Tibial nerve (tissue), 4 donors: ENCODE data around the gene ZNF146. TPM values are rescaled to one million over a fixed set of nuclear protein-coding genes. Genes with fewer than 3 reads are reported as not detected.
A peak's percentile ranks its signal among the peaks of the same experiment; 100 is the strongest.

Source experiments
- DNase-seq, 2 donors: peaks; one replicate each; pipeline ENCODE4 v3.0.0-alpha.2; 2019; ENCODE audit warnings: low spot score in 2 of 2
- H3K27ac ChIP-seq, 4 donors: fragments of 200-600 bp; sonication (generic) in 3 of 4; one replicate each; pipeline ENCODE4 v1.5.1; 2017 to 2019; ENCODE audit warnings: mild to moderate bottlenecking in 1 of 4
- H3K27me3 ChIP-seq, 2 donors: fragments of 200-600 bp; sonication (generic) in 1 of 2; one replicate each; pipeline versions ENCODE4 v1.5.1 to v1.6.0; 2017 to 2019
- H3K36me3 ChIP-seq, 3 donors: fragments of 200-600 bp; sonication (generic); one replicate each; pipeline ENCODE4 v1.5.1; 2018 to 2019
- H3K4me1 ChIP-seq, 4 donors: fragments of 200-600 bp; sonication (generic) in 3 of 4; one replicate each; pipeline ENCODE4 v1.5.1; 2017 to 2019
- H3K4me3 ChIP-seq, 4 donors: fragments of 200-600 bp; sonication (generic) in 3 of 4; one replicate each; pipeline ENCODE4 v1.5.1; 2017 to 2019; ENCODE audit warnings: mild to moderate bottlenecking in 1 of 4, moderate library complexity in 1 of 4
- H3K9me3 ChIP-seq, 4 donors: fragments of 200-600 bp; sonication (generic) in 3 of 4; one replicate each; pipeline ENCODE4 v1.5.1; 2017 to 2019
- EP300 ChIP-seq, 2 donors: sonication (generic); formaldehyde crosslinking; IDR thresholded peaks; one replicate each; pipeline ENCODE4 v1.6.1; 2017; ENCODE audit warnings: antibody characterized with exemption in 2 of 2, mild to moderate bottlenecking in 1 of 2
- POLR2A ChIP-seq, 2 donors: fragments of 450-650 bp; IDR thresholded peaks; one replicate each; pipeline ENCODE4 v1.6.1; 2017; ENCODE audit warnings: antibody characterized with exemption in 2 of 2, mild to moderate bottlenecking in 2 of 2, moderate library complexity in 2 of 2
- WGBS, 2 donors: methylation state at CpG; one replicate each; pipeline ENCODE4 v1.1.5; 2018; 5-methylcytosine and 5-hydroxymethylcytosine counted together
- total RNA-seq, 4 donors: library from RNA; depleted of rRNA; stranded (reverse); fragments of >200 nt; gene quantifications; one replicate each; pipeline ENCODE4 v1.1.0, GENCODE V29; 2016
- TF ChIP-seq, protein P1 (sequence below), 5 experiments: fragments of 200-600 bp in 3 of 5; fragments of 450-650 bp in 2 of 5; sonication (generic) in 3 of 5; IDR thresholded peaks; one replicate each; pipeline ENCODE4 v1.5.1; 2016 to 2019; ENCODE audit warnings: antibody characterized with exemption in 5 of 5, mild to moderate bottlenecking in 3 of 5, moderate library complexity in 2 of 5

The ZNF146 gene
- total RNA-seq, 4 donors from 2014 or later, result 52.2 to 66.1 (median 53.9) TPM

DNA sequence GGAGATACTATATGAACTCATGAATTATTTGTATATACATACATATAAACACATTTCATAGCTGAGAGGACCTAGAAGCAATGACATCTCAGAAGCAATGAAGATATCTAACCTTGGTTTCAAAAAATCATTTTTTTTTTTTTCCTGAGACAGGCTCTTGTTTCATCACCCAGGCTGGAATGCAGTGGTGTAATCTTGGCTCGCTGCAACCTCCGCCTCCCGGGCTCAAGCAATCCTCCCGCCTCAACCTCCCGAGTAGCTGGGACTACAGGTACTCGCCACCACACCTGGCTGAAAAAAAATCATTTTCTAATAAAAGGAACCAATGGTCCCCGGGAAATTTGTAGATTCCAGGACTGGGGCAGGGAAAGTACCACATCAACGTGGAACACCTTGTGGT lies 4.4 kb upstream of the ZNF146 start:
- Histone ChIP-seq H3K27ac (no peak overlapping the region), H3K36me3 (peaks cover 0 to 8% (median 0%) of the 10 kb centered on the region in 3 donors), H3K4me1 (peaks cover 0 to 11% (median under 1%) of the 10 kb centered on the region in 4 donors), H3K4me3 (no peak overlapping the region), H3K27me3 (no peaks in the 10 kb centered on the region), H3K9me3 (no peaks in the 10 kb centered on the region)
- WGBS, 2 donors, result 89 to 93% methylated on average over 8 of the region's 8 CpGs
- TF ChIP-seq, protein P1, sequence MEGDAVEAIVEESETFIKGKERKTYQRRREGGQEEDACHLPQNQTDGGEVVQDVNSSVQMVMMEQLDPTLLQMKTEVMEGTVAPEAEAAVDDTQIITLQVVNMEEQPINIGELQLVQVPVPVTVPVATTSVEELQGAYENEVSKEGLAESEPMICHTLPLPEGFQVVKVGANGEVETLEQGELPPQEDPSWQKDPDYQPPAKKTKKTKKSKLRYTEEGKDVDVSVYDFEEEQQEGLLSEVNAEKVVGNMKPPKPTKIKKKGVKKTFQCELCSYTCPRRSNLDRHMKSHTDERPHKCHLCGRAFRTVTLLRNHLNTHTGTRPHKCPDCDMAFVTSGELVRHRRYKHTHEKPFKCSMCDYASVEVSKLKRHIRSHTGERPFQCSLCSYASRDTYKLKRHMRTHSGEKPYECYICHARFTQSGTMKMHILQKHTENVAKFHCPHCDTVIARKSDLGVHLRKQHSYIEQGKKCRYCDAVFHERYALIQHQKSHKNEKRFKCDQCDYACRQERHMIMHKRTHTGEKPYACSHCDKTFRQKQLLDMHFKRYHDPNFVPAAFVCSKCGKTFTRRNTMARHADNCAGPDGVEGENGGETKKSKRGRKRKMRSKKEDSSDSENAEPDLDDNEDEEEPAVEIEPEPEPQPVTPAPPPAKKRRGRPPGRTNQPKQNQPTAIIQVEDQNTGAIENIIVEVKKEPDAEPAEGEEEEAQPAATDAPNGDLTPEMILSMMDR (IDR thresholded peaks at IDR 0.05), result no peak
- no peak for TF ChIP-seq POLR2A (IDR thresholded peaks at IDR 0.05)
- TF ChIP-seq EP300 (IDR thresholded peaks at IDR 0.05), result no peak
- no peak for DNase-seq

DNA sequence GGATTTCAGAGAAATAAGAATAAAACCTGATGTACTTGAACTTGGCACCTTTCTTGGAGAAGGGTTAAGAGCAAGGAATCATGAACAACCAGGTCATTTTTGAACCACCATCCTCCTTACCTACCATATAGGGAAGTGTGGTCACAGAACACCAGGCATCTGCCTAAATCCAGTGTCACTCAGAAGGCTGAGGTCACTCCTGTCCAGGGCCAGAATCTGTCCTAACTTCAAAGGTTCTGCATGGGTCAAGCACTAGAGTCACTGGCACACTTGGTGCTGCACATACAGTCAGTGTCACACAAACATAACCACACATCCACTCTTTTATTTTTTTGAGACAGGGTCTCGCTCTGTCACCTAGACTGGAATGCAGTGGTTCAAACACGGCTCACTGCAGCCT lies 2.0 kb upstream of the ZNF146 start:
- H3K36me3 ChIP-seq, result peaks cover 0 to 8% (median 0%) of the 10 kb centered on the region in 3 donors
- H3K4me1 ChIP-seq, result peaks cover 0 to 32% (median 4%) of the 10 kb centered on the region in 4 donors
- WGBS, 2 donors, result 80 to 81% methylated on average over 2 of the region's 2 CpGs
- no peaks in the 10 kb centered on the region for H3K27me3 ChIP-seq
- H3K27ac ChIP-seq, result peak overlapping the region in 1 of 4 donors; percentile 93
- DNase-seq, result no peak
- TF ChIP-seq POLR2A (IDR thresholded peaks at IDR 0.05), result no peak
- TF ChIP-seq, protein P1 (IDR thresholded peaks at IDR 0.05), result no peak
- no peak for TF ChIP-seq EP300 (IDR thresholded peaks at IDR 0.05)
- H3K4me3 ChIP-seq, result no peak overlapping the region
- H3K9me3 ChIP-seq, result no peaks in the 10 kb centered on the region

DNA sequence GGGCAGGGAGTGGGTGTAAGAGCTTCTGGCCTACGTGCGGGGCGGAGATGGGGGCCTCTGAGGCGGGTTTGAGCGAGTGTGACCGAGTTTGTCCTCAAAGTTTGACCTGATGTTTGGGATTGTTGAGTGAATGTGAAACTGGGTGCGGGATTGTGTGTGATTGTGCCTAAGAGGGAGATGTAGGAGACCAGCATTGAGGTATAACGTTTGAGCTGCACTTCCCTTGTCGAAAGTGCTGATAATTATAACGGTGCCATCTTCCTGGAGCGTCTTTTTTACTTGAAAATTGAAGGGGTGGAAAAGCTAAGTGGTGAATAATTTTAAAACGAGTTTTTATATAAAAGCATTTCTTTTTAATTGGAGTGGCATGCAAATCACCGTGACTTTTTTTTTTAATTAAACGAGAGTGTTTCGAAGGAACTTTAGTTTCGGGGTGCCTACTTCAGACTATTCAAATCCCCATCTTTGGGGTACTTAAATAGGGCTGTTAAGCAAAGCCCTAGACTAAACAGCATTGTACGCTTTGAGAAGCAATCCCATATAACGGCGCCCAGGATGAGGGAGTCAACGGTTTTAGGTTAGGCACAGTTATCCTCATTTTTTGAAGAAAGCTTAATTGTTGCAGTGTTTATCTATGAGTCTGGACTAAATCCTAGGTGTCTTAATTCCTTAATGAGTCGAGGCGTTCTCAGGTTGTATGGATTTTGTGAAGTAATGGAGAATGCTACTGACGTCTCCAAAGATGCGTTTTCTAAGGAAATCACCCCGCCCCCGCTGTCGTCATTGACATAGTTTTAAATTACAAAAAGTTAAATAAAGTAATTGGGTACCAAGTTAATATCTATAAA lies 594 bp downstream of the ZNF146 start:
- H3K4me1 ChIP-seq, result peaks cover 0 to 37% (median 4%) of the 10 kb centered on the region in 4 donors
- WGBS, 2 donors, result 1% methylated on average over 27 of the region's 27 CpGs
- DNase-seq, result no peak

DNA sequence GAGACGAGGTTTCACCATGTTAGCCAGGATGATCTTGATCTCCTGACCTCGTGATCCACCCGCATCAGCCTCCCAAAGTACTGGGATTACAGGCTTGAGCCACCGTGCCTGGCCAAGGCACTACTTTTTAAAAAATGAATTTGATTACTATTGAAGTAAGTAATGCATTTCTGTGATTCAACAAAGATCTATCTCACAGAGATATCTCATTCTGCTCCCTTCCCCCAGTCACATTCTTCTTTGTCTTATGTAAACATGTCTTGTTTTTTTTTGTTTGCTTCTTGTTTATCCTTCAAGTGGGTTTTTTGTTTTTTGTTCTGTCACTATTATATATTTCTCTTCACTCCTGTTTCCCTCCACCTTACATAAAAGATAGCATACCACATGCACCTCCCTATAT lies 6.6 kb downstream of the ZNF146 start:
- TF ChIP-seq EP300 (IDR thresholded peaks at IDR 0.05) (no peak), POLR2A (IDR thresholded peaks at IDR 0.05) (no peak)
- TF ChIP-seq, protein P1 (IDR thresholded peaks at IDR 0.05), result no peak
- no peak for DNase-seq
- Histone ChIP-seq H3K27ac (no peak overlapping the region), H3K9me3 (no peaks in the 10 kb centered on the region), H3K4me3 (no peak overlapping the region), H3K36me3 (peaks cover 0 to 83% (median 8%) of the 10 kb centered on the region in 3 donors), H3K4me1 (peaks cover 0 to 43% (median 6%) of the 10 kb centered on the region in 4 donors), H3K27me3 (no peaks in the 10 kb centered on the region)
- 87 to 88% methylated on average over 4 of the region's 4 CpGs for WGBS, 2 donors

More for the DNA sequence above, 594 bp downstream of the ZNF146 start:
- H3K36me3 ChIP-seq, result peaks cover 0 to 32% (median 0%) of the 10 kb centered on the region in 3 donors
- H3K4me3 ChIP-seq, result peak overlapping the region; percentile 48 to 80 (median 79)
- peak overlapping the region; percentile 92 to 94 (median 93) for H3K27ac ChIP-seq
- H3K27me3 ChIP-seq, result no peaks in the 10 kb centered on the region
- TF ChIP-seq EP300 (IDR thresholded peaks at IDR 0.05) (no peak), POLR2A (IDR thresholded peaks at IDR 0.05) (no peak)
- TF ChIP-seq, protein P1 (IDR thresholded peaks at IDR 0.05), result no peak
- no peaks in the 10 kb centered on the region for H3K9me3 ChIP-seq

DNA sequence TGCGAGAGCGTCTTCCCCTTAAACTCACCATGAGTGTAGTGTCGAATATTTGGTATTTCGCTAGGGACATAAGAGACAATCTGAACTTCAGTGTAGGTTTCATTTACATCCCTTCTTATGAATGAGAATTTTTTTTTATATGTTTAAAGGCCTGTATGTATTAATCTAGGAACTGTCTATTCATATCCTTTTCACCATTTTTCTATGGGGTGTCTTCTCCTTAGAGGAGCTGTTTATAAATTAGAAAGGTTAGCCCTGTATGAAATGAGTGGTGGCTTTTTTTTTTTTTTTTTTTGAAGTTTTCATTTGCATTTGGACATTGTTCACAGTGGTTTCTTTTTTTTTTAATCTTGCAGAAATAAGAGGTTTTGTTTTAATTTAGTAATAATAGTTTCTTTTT lies 7.6 kb downstream of the ZNF146 start:
- H3K4me3 ChIP-seq, result no peak overlapping the region
- H3K36me3 ChIP-seq, result peaks cover 0 to 93% (median 11%) of the 10 kb centered on the region in 3 donors
- no peak for DNase-seq
- no peak overlapping the region for H3K27ac ChIP-seq
- H3K9me3 ChIP-seq, result no peaks in the 10 kb centered on the region
- WGBS, 2 donors, result 98 to 99% methylated on average over 4 of the region's 4 CpGs
- H3K27me3 ChIP-seq, result no peaks in the 10 kb centered on the region
- TF ChIP-seq EP300 (IDR thresholded peaks at IDR 0.05), result no peak
- TF ChIP-seq, protein P1 (IDR thresholded peaks at IDR 0.05), result no peak
- no peak for TF ChIP-seq POLR2A (IDR thresholded peaks at IDR 0.05)
- H3K4me1 ChIP-seq, result peaks cover 0 to 33% (median 6%) of the 10 kb centered on the region in 4 donors
